ENCODE measurements around the gene PSME2. TPM values are rescaled to one million over a fixed set of nuclear protein-coding genes. Genes with fewer than 3 reads are reported as not detected.

The PSME2 gene
- total RNA-seq, 1 donor from 2014 or later = 213 TPM

DNA sequence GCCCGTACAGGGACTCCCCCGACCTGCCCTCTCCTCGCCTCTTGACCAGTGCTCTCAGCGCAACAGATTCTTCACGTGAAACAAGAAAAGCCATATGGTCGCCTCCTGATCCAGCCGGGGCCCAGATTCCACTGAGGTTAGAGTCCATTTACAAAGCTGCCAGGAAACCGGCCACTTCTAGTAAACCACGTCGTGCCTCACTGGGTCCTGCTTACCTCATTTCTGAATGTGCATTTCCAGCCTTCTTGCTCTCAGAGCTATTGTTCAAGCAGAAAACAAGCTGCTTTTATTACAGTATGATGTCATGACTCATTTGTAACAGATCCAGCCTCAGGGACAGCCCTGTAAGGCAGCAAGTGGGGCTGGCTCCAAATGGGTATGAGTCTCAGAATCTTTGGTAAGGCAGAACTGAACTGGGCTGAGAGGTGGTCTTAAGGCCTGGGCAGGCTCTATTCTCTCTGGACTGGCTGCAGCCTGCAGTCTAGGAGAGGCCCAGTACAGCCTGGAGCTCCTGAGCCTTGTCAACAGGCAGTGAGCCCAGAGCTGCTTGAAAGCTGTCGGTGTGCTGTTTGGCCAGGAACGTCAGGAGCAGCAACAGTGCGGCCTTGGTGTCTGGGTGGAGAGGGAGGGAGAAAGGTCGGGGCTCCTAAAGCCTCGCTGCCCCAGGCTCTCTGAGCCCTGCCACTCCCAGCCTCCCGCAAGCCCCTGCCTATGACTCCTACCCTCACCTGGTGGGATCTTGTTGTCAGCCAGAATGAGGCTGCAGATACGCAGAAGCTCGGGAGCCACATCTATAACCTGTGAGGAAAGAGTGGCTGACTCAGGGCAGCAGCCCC lies 33.8 kb upstream of the PSME2 start:
- DNase-seq (ENCODE audit: low spot score) = no peak

DNA sequence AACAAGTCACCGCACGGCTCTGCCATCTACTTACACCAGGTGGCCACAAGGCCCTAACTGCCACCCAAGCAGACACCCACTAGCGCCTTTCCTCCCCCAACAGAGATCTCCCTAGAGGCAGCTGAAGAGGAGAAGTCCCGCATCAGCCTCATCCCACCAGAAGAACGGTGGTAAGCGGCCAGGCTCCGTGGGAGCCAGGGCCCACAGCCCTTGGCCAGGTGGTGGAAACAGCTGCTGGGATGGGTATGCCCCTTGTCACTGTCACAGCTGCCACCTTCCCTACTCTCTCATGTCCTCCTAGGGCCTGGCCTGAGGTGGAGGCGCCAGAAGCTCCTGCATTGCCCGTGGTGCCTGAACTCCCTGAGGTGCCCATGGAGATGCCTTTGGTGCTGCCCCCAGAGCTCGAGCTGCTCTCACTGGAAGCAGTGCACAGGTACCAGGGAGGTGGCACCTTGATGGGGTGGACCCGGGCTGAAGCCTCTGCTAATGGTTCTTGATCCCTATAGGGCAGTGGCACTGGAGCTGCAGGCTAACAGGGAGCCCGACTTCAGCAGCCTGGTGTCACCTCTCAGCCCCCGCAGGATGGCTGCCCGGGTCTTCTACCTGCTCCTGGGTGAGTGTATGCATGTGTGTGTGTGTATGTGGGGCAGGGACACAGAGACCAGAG lies 33.0 kb upstream of the PSME2 start:
- DNase-seq (ENCODE audit: low spot score) = no peak

DNA sequence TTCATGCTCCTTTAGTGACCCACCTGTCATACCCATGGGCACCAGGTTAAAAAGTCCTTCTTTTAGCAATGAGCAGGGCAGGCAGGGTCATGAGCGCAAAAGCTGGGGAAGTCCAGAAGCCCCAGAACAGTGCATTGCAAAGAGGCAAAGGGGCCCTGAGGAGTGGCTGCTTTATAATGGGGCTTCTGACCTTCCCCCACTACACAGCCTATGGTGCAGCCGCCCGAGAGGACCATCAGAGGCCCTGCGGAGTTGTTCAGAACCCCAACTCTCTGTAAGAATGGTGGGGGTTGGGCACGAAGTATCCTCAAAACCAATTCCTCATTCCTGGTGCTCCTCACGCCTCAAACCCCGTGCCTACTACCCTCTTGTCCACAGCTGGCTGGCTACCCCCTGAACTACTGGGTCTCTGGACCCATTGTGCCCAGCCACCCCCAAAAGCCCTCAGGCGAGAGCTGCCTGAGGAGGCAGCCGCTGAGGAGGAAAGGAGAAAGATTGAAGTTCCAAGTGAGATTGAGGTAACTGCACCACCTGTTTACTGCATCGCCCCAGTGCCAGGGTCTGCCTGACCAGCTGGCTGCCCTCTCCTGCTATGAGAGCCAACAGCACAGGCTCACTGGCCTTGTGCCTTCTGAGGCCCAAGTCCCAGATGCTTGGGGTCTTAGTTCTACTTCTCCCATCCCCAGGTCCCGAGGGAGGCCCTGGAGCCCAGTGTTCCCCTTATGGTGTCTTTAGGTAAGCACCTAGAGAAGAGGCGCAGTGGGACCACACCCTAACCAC lies 32.2 kb upstream of the PSME2 start:
- DNase-seq (ENCODE audit: low spot score) = no peak

DNA sequence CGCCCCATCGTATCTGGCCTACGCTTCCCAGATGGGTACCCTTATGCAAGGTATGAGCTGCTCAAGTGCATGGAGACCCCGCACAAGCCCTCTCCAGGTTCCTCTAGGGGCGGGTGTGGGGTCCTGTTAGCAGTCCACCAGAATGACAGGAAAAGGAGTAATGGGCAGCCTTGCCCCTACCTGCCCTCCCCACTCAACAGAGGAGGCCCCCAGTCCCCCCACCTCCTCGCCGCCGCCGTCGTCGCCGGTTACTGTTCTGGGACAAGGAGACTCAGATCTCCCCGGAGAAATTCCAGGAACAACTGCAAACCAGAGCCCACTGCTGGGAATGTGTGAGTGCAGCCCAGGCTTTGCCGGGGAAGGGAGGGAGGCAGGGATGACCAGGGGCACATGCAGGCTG lies 31.5 kb upstream of the PSME2 start:
- no peak for DNase-seq (ENCODE audit: low spot score)

DNA sequence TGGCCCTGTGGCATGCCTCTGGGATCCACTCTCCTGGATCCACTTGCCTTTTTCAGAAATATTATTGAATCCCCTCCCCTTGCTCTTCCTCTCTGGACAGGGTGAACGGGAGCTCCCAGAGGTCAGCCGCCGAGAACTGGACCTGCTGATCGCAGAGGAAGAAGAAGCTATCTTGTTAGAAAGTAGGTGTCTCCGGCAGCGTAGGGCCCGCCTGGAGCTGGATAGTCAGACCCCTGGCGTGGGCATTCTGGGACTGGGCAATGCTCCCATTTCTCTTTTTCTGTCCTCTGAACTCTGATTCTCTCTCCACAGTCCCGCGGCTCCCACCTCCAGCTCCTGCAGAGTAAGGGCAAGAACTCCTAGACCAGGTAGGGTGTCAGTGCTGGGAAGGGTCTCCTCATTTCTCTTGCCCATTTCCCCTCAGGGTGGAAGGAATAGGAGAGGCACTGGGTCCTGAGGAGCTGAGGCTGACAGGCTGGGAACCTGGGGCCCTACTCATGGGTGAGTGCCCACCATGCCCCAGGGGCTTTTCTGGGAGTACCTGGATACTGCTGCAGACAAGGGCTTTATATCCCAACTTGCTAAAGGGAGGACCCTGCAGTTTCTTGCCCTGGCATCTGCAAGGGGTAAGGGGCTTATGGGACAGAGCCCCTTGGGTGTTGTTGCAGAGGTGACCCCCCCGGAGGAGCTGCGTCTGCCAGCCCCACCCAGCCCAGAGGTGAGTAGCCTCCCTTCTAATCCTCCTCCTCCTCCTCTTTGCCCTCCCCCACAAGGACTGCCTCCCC lies 30.8 kb upstream of the PSME2 start:
- DNase-seq (ENCODE audit: low spot score) = no peak

DNA sequence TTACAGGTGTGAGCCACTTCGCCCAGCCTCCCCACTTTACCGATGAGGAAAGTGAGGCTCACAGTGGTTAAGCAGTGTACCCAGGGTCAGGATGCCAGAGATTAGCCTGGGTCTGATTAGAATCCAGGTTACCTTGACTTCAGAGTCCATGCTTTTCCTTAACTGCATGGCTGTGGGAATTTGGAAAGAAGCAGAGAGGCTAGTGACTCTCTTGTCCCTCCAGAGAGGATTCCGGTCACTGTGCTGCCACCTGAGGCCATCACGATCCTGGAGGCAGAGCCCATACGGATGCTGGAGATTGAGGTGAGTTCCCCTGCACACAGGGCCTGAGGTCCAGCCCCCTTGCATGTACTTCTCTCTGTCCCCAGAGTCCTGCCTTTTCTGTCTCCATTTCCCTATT lies 30.2 kb upstream of the PSME2 start:
- no peak for DNase-seq (ENCODE audit: low spot score)

DNA sequence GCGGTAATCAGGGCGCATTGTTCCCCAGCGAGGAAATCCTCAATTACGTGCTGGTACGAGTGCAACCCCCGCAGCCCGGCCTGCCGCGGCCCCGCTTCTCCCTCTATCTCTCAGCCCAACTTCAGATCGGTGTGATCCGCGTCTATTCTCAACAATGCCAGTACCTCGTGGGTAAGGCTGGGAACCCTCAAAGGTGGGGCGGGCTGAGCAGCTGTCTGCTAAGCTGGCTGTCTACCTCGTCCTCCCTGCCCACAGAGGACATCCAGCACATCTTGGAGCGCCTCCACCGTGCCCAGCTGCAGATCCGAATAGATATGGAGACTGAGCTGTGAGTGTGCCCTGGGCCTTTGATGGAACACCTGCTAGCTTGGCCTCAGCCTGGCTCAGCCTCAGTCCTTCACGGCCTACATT lies 26.5 kb upstream of the PSME2 start:
- no peak for DNase-seq (ENCODE audit: low spot score)

DNA sequence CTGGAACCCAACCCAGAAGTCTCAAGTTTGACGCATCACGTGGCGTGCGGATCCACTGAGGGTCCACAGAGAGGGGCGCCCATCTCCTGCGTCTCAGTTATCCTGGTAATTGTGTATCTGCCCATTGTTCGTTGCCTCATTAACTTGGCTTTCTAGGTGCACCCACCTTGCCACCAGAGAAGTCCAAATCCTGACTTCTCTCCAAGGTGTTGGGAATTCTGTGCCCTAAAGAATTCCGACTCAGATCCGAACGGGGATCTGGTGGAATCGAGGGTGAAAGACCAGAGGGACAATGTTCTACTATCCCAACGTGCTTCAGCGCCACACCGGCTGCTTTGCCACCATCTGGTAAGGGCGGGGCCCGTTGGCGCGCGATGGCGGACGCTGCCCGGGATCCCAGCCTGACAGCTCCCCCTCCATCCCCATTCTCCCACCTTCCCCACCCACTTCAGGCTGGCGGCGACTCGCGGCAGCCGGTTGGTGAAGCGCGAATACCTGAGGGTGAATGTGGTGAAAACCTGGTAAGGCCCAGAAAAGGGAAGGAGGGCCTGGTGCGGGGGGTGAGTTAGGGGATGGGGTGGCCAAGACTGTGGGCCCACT lies 26.0 kb upstream of the PSME2 start:
- no peak for DNase-seq (ENCODE audit: low spot score)

DNA sequence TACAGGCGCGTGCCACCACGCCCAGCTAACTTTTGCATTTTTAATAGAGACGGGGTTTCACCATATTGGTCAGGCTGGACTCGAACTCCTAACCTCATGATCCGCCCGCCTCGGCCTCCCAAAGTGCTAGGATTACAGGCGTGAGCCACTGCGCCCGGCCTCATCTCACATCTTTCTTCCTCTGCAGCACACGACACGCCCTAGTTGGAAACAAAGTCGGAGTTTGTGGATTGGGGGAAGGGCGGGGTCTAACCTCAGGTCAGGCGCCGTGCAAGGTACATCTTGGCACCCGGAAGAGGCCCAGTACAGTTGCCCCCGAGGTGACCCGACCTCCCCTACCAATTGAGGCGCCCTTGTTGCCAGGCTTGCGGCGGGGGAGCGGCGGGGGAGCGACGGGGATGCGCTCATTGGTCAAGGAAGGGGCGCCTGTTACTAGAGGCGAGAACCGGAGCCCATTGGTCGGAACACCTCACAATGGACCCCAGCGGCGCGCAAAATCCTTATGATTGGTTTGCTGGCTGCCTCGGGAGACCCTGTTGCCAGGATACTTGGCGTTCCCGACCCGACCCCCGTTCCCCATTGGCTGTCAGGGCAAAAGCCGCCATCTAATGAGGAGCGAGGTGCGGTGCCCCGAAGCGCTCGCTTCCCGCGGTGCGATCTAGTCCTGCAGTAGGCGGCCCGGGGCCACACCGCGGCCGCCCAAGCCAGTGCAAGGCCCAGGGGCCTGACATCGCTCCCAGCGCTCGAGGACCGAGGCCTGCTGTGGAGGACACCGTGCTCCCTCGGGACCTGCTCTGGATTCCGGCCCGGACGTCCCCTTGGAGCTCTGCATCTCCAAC lies 25.2 kb upstream of the PSME2 start, which contains the start of gene REC8:
Gene REC8 (plus strand): TSS at position 659 of the 839 bp plus-strand sequence. CDS start 473 bp downstream, outside the sequence.
- DNase-seq (ENCODE audit: low spot score) = peak; percentile 81

DNA sequence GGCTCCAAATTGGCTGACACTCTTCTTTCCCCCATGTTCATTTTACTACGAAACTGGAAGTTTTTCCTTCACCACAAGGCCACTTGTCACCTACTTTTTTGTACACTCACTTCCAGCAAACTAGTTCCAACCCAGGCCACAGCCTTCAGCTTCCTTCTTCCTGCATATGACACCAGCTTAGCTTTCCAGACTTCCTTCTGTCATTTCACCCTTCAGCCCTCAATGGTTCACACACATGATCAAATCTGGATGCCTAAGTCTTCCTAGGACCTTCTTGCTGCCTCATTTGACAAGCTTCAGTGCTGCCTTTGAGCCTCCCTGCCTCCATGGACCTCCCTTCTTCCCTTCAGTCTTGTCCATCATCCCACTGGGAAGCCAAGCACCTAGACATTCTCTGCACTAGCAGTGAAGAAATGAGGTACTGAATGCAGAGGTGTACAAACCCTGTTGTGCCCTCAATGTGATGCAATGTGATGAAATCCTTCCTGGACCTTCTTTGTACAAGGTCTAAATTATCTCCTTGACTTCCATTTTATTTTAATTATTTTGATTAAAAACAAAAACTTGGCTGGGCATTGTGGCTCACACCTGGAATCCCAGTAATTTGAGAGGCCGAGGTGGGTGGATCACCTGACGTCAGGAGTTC lies 21.2 kb upstream of the PSME2 start:
- DNase-seq (ENCODE audit: low spot score) = no peak

DNA sequence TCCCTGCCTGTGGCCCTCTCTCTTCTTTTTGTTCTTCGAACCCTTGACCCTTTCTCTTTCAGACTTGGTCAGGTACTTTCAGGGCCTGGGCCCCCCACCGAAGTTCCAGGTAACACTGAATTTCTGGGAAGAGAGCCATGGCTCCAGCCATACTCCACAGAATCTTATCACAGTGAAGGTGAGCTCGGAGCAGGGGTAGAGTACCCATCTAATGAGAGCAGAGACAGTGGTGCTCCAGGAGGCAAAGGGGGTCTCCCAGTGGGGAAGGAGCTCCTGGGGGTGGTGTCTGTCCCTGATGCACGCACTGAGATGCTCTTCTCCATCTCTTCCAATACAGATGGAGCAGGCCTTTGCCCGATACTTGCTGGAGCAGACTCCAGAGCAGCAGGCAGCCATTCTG lies 19.4 kb upstream of the PSME2 start:
- DNase-seq (ENCODE audit: low spot score) = no peak

DNA sequence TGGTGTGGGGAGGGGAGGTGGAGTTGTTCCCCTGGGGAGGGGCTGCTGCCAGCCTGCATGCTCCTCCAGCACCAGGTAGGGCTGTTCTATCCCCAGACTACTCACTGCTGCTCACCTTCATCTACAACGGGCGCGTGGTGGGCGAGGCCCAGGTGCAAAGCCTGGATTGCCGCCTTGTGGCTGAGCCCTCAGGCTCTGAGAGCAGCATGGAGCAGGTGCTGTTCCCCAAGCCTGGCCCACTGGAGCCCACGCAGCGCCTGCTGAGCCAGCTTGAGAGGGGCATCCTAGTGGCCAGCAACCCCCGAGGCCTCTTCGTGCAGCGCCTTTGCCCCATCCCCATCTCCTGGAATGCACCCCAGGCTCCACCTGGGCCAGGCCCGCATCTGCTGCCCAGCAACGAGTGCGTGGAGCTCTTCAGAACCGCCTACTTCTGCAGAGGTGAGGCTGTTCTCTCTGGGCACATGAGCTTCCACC lies 18.1 kb upstream of the PSME2 start:
- no peak for DNase-seq (ENCODE audit: low spot score)

DNA sequence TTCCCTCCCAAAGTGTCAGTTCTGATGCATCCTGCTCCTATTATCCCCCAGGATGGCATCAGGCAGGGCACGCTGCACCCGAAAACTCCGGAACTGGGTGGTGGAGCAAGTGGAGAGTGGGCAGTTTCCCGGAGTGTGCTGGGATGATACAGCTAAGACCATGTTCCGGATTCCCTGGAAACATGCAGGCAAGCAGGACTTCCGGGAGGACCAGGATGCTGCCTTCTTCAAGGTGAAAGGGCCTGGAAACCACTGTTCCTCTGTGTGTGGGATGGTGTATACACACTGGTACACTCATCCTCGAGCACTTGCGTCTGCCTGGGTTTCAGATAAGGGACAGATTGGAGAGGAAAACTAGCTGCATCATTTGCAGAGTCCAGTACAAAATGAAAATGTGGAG lies 15.7 kb upstream of the PSME2 start:
- no peak for DNase-seq (ENCODE audit: low spot score)

DNA sequence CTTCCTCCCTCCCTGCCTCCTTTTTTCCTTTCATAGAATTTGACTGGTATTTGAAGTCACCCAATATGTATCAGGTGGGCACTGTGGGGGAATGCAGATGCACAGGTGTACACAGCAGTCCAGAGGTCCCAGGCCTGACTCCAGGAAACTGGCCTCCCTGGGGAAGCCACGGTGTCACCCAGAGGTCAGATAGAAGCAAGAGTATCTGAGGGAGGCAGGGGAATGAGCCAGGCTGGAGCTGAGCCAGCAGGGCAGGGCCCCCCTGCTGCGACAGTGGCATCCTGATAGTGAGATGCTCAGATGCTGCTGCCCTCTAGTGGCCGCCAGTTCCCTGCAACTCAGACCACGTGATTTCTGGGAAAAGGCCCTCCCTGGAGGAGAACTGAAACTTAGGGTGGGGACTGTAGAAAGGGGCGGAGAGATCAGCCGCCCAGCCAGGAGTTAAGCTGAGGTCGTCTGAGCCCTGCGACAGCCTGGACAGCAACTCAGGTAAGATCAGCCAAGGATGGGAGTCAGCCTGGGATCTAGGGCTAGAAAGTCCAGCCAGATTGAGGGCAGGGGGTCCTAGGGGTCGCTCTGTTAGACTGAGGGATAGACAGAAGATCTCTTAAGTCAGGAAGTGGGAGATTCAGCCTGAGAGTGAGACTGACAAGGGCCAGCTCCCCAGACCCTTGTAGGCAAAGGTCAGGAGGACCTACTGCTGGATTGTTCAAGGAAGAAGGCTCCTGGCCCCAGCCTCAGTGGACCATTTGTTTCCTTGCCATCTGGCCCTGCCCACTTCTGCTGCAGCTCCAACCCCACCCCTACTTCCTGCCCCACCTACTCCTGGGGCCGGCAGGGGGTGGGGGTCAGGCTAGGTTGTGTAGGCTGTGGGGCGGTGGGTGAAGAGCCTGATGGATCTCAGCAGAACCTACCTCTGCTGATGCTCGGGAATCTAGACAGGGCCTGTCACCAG lies 14.7 kb upstream of the PSME2 start, which contains the start of gene IRF9:
Gene IRF9 (plus strand): TSS at position 416 of the 955 bp plus-strand sequence. CDS start 880 bp downstream, outside the sequence.
- DNase-seq (ENCODE audit: low spot score) = peak; percentile 98

DNA sequence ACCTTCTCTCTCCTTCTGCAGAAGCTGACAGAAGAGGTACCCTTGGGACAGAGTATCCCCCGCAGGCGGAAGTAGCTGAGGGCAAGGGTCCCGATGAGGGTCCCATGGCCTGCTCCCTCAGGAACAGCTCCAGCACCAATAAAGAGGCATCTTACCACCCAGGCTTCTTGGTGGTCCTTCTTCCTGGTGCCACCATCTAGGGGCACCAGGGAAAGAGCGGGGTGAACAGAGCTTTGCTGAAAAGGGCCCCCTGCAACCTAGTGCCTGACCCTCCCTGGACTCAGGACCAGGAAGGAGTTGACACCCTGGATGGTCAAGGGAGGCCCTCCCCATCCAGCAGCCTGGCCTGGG lies 14.1 kb upstream of the PSME2 start:
- no peak for DNase-seq (ENCODE audit: low spot score)

DNA sequence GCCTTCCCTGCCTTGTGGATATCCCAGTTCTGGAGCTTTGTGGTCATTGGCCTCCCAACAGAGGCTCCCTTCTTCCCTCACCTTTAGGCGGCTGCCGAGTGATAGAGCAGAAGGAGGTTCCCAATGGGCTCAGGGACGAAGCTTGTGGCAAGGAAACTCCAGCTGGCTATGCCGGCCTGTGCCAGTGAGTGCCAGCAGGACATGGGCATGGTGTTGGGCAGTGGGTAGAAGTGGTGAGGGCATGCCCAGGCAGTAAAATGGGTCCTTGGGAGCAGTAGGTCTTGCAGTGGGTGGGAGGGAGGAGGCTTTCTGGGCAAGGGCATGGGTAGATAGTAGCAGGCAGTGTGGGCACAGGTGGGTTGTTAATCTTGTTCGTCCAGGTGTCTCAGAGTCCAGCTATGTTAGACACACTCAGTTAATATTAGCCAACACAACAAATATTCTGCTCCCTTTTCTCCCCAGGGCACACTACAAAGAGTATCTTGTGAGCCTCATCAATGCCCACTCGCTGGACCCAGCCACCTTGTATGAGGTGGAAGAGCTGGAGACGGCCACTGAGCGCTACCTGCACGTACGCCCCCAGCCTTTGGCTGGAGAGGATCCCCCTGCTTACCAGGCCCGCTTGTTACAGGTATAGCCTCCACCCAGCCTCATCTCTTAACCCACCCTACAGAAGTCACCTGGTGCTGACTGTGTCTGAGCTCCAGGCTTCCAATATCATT lies 13.5 kb upstream of the PSME2 start:
- no peak for DNase-seq (ENCODE audit: low spot score)

DNA sequence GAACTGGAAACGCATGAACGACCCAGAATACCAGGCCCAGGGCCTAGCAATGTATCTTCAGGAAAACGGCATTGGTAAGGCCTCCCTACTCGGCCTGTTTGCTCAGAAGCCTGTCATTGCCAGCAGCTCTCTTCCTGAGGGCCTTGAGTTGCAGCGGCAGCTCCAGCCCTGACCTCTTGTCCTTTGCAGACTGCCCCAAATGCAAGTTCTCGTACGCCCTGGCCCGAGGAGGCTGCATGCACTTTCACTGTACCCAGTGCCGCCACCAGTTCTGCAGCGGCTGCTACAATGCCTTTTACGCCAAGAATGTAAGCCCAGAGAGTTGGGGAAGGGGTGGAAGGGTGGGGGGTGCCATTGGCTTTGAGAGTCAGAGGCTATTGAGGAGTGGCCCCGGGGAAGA lies 10.9 kb upstream of the PSME2 start:
- no peak for DNase-seq (ENCODE audit: low spot score)

DNA sequence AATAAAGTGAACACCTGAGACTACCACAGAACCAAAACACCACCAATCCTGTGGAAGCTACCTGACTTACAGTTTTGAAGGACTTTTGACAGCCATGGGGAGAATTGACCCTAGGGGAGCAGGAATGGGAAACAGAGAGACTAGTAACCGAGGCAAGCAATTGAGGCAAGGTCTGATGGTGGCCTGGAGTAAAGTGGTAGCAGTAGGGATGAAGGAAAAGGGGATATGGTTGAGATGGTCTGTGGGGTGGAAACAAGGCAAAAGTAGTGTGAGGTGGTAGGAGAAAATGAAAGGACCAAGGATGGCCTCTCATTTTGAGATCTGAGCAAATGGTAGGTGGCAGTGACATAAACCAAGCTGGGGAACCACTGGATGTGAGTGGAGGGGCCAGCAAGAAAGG lies 10.4 kb upstream of the PSME2 start:
- no peak for DNase-seq (ENCODE audit: low spot score)

All from ureter (tissue), 1 donor.